ENCODE data around the gene AJAP1.

AJAP1 gene

GRCh38 chr1:4781646-4782045, 127.2 kb downstream of the AJAP1 start:
- no peak overlapping the region for H3K18ac ChIP-seq (ENCODE audit: low read length)
- H4K8ac ChIP-seq (ENCODE audit: low read depth, low read length), result no peak overlapping the region
- H3K4ac ChIP-seq (ENCODE audit: low read depth, low read length), result no peak overlapping the region
- H3K36me3 ChIP-seq (ENCODE audit: control insufficient read depth, insufficient read depth, low read length), result no peaks in the 10 kb centered on the region
- no peak overlapping the region for H2BK5ac ChIP-seq (ENCODE audit: low read length)
- no peaks in the 10 kb centered on the region for H3K79me2 ChIP-seq (ENCODE audit: control insufficient read depth, insufficient read depth, low read length)
- H3K4me3 ChIP-seq (ENCODE audit: low read length), result no peak overlapping the region
- H2AK5ac ChIP-seq (ENCODE audit: low read length), result no peak overlapping the region
- no peak overlapping the region for H3K27ac ChIP-seq (ENCODE audit: low read depth, low read length)
- no peak for DNase-seq
- H3K23ac ChIP-seq (ENCODE audit: low read length), result no peak overlapping the region
- no peak overlapping the region for H2BK120ac ChIP-seq (ENCODE audit: low read depth, low read length)
- H2BK15ac ChIP-seq (replicated peaks; ENCODE audit: low read depth), result no peak overlapping the region
- H3K27me3 ChIP-seq (ENCODE audit: insufficient read depth, low read length, poor library complexity), result no peaks in the 10 kb centered on the region
- H3K56ac ChIP-seq (ENCODE audit: low read length), result no peak overlapping the region
- no peak overlapping the region for H3K9ac ChIP-seq (ENCODE audit: low read length)
- no peak overlapping the region for H4K5ac ChIP-seq (ENCODE audit: low read length)
- no peak overlapping the region for H3K4me2 ChIP-seq (ENCODE audit: low read length)
- H3K4me1 ChIP-seq (ENCODE audit: control insufficient read depth, low read depth, low read length), result no peaks in the 10 kb centered on the region
- no peaks in the 10 kb centered on the region for H3K79me1 ChIP-seq (ENCODE audit: low read length)
- WGBS (ENCODE audit: extremely low coverage, insufficient coverage, low lambda C conversion rate), result no CpG with 5 or more reads among the region's 14 CpGs

GRCh38 chr1:4784761-4785160, 130.4 kb downstream of the AJAP1 start:
- H3K4me3 ChIP-seq (ENCODE audit: low read length), result no peak overlapping the region
- WGBS (ENCODE audit: extremely low coverage, insufficient coverage, low lambda C conversion rate), result no CpG with 5 or more reads among the region's 17 CpGs
- no peak overlapping the region for H3K23ac ChIP-seq (ENCODE audit: low read length)
- no peak overlapping the region for H2BK15ac ChIP-seq (replicated peaks; ENCODE audit: low read depth)
- H4K5ac ChIP-seq (ENCODE audit: low read length), result no peak overlapping the region
- H3K56ac ChIP-seq (ENCODE audit: low read length), result no peak overlapping the region
- H2BK120ac ChIP-seq (ENCODE audit: low read depth, low read length), result no peak overlapping the region
- H3K79me1 ChIP-seq (ENCODE audit: low read length), result no peaks in the 10 kb centered on the region
- no peak overlapping the region for H2AK5ac ChIP-seq (ENCODE audit: low read length)
- no peak for DNase-seq
- no peaks in the 10 kb centered on the region for H3K79me2 ChIP-seq (ENCODE audit: control insufficient read depth, insufficient read depth, low read length)
- no peak overlapping the region for H3K4ac ChIP-seq (ENCODE audit: low read depth, low read length)
- H2BK5ac ChIP-seq (ENCODE audit: low read length), result no peak overlapping the region
- H3K9ac ChIP-seq (ENCODE audit: low read length), result no peak overlapping the region
- no peak overlapping the region for H3K18ac ChIP-seq (ENCODE audit: low read length)
- H3K27ac ChIP-seq (ENCODE audit: low read depth, low read length), result no peak overlapping the region
- no peaks in the 10 kb centered on the region for H3K4me1 ChIP-seq (ENCODE audit: control insufficient read depth, low read depth, low read length)
- H3K4me2 ChIP-seq (ENCODE audit: low read length), result no peak overlapping the region
- no peaks in the 10 kb centered on the region for H3K27me3 ChIP-seq (ENCODE audit: insufficient read depth, low read length, poor library complexity)
- H3K36me3 ChIP-seq (ENCODE audit: control insufficient read depth, insufficient read depth, low read length), result no peaks in the 10 kb centered on the region
- H4K8ac ChIP-seq (ENCODE audit: low read depth, low read length), result no peak overlapping the region

- Histone ChIP-seq H3K79me2 (ENCODE audit: control insufficient read depth, insufficient read depth, low read length) (no peaks in the 10 kb centered on the region), H3K27ac (ENCODE audit: low read depth, low read length) (no peak overlapping the region), H3K36me3 (ENCODE audit: control insufficient read depth, insufficient read depth, low read length) (no peaks in the 10 kb centered on the region), H3K4me3 (ENCODE audit: low read length) (no peak overlapping the region), H3K9ac (ENCODE audit: low read length) (no peak overlapping the region), H3K79me1 (ENCODE audit: low read length) (no peaks in the 10 kb centered on the region), H3K4me2 (ENCODE audit: low read length) (no peak overlapping the region), H3K4me1 (ENCODE audit: control insufficient read depth, low read depth, low read length) (no peaks in the 10 kb centered on the region), H4K8ac (ENCODE audit: low read depth, low read length) (no peak overlapping the region), H2AK5ac (ENCODE audit: low read length) (no peak overlapping the region), H3K23ac (ENCODE audit: low read length) (no peak overlapping the region), H3K18ac (ENCODE audit: low read length) (no peak overlapping the region), H3K27me3 (ENCODE audit: insufficient read depth, low read length, poor library complexity) (no peaks in the 10 kb centered on the region), H2BK5ac (ENCODE audit: low read length) (no peak overlapping the region), H2BK15ac (replicated peaks; ENCODE audit: low read depth) (no peak overlapping the region), H4K5ac (ENCODE audit: low read length) (no peak overlapping the region), H3K56ac (ENCODE audit: low read length) (no peak overlapping the region), H2BK120ac (ENCODE audit: low read depth, low read length) (no peak overlapping the region), H3K4ac (ENCODE audit: low read depth, low read length) (no peak overlapping the region)
- no CpG with 5 or more reads among the region's 8 CpGs for WGBS (ENCODE audit: extremely low coverage, insufficient coverage, low lambda C conversion rate)
- no peak for DNase-seq
Measured at GRCh38 chr1:4786055-4786454, 131.6 kb downstream of the AJAP1 start.

GRCh38 chr1:4787551-4787950, 133.1 kb downstream of the AJAP1 start:
- Histone ChIP-seq H3K23ac (ENCODE audit: low read length) (no peak overlapping the region), H2AK5ac (ENCODE audit: low read length) (no peak overlapping the region), H3K27me3 (ENCODE audit: insufficient read depth, low read length, poor library complexity) (no peaks in the 10 kb centered on the region), H3K4me1 (ENCODE audit: control insufficient read depth, low read depth, low read length) (no peaks in the 10 kb centered on the region), H2BK120ac (ENCODE audit: low read depth, low read length) (no peak overlapping the region), H3K18ac (ENCODE audit: low read length) (no peak overlapping the region), H4K5ac (ENCODE audit: low read length) (no peak overlapping the region), H3K79me1 (ENCODE audit: low read length) (no peaks in the 10 kb centered on the region), H3K56ac (ENCODE audit: low read length) (no peak overlapping the region), H3K79me2 (ENCODE audit: control insufficient read depth, insufficient read depth, low read length) (no peaks in the 10 kb centered on the region), H2BK5ac (ENCODE audit: low read length) (no peak overlapping the region), H3K4me2 (ENCODE audit: low read length) (no peak overlapping the region), H3K4me3 (ENCODE audit: low read length) (no peak overlapping the region), H2BK15ac (replicated peaks; ENCODE audit: low read depth) (no peak overlapping the region), H3K36me3 (ENCODE audit: control insufficient read depth, insufficient read depth, low read length) (no peaks in the 10 kb centered on the region), H4K8ac (ENCODE audit: low read depth, low read length) (no peak overlapping the region), H3K4ac (ENCODE audit: low read depth, low read length) (no peak overlapping the region), H3K9ac (ENCODE audit: low read length) (no peak overlapping the region), H3K27ac (ENCODE audit: low read depth, low read length) (no peak overlapping the region)
- no CpG with 5 or more reads among the region's 5 CpGs for WGBS (ENCODE audit: extremely low coverage, insufficient coverage, low lambda C conversion rate)
- no peak for DNase-seq

GRCh38 chr1:4792565-4792964, 138.2 kb downstream of the AJAP1 start:
- no peak overlapping the region for H3K4me2 ChIP-seq (ENCODE audit: low read length)
- H3K36me3 ChIP-seq (ENCODE audit: control insufficient read depth, insufficient read depth, low read length), result no peaks in the 10 kb centered on the region
- no peak overlapping the region for H3K18ac ChIP-seq (ENCODE audit: low read length)
- H2BK5ac ChIP-seq (ENCODE audit: low read length), result no peak overlapping the region
- H3K79me1 ChIP-seq (ENCODE audit: low read length), result no peaks in the 10 kb centered on the region
- H3K27me3 ChIP-seq (ENCODE audit: insufficient read depth, low read length, poor library complexity), result no peaks in the 10 kb centered on the region
- H2BK15ac ChIP-seq (replicated peaks; ENCODE audit: low read depth), result no peak overlapping the region
- no peak overlapping the region for H3K23ac ChIP-seq (ENCODE audit: low read length)
- H3K79me2 ChIP-seq (ENCODE audit: control insufficient read depth, insufficient read depth, low read length), result no peaks in the 10 kb centered on the region
- DNase-seq, result no peak
- no peaks in the 10 kb centered on the region for H3K4me1 ChIP-seq (ENCODE audit: control insufficient read depth, low read depth, low read length)
- H3K56ac ChIP-seq (ENCODE audit: low read length), result no peak overlapping the region
- H4K5ac ChIP-seq (ENCODE audit: low read length), result no peak overlapping the region
- no peak overlapping the region for H3K4ac ChIP-seq (ENCODE audit: low read depth, low read length)
- no peak overlapping the region for H3K4me3 ChIP-seq (ENCODE audit: low read length)
- H2BK120ac ChIP-seq (ENCODE audit: low read depth, low read length), result no peak overlapping the region
- no peak overlapping the region for H3K27ac ChIP-seq (ENCODE audit: low read depth, low read length)
- H2AK5ac ChIP-seq (ENCODE audit: low read length), result no peak overlapping the region
- no peak overlapping the region for H4K8ac ChIP-seq (ENCODE audit: low read depth, low read length)
- H3K9ac ChIP-seq (ENCODE audit: low read length), result no peak overlapping the region
- no CpG with 5 or more reads among the region's 4 CpGs for WGBS (ENCODE audit: extremely low coverage, insufficient coverage, low lambda C conversion rate)

GRCh38 chr1:4794020-4794780, 139.8 kb downstream of the AJAP1 start:
- Histone ChIP-seq H2BK5ac (ENCODE audit: low read length) (no peak overlapping the region), H3K27me3 (ENCODE audit: insufficient read depth, low read length, poor library complexity) (no peaks in the 10 kb centered on the region), H4K5ac (ENCODE audit: low read length) (no peak overlapping the region), H3K4me1 (ENCODE audit: control insufficient read depth, low read depth, low read length) (no peaks in the 10 kb centered on the region), H3K4me3 (ENCODE audit: low read length) (no peak overlapping the region), H3K4ac (ENCODE audit: low read depth, low read length) (no peak overlapping the region), H2BK120ac (ENCODE audit: low read depth, low read length) (no peak overlapping the region), H3K4me2 (ENCODE audit: low read length) (no peak overlapping the region), H3K79me2 (ENCODE audit: control insufficient read depth, insufficient read depth, low read length) (no peaks in the 10 kb centered on the region), H2BK15ac (replicated peaks; ENCODE audit: low read depth) (no peak overlapping the region), H2AK5ac (ENCODE audit: low read length) (no peak overlapping the region), H3K36me3 (ENCODE audit: control insufficient read depth, insufficient read depth, low read length) (no peaks in the 10 kb centered on the region), H3K9ac (ENCODE audit: low read length) (no peak overlapping the region), H3K56ac (ENCODE audit: low read length) (no peak overlapping the region), H3K79me1 (ENCODE audit: low read length) (no peaks in the 10 kb centered on the region), H3K18ac (ENCODE audit: low read length) (no peak overlapping the region), H3K27ac (ENCODE audit: low read depth, low read length) (no peak overlapping the region), H3K23ac (ENCODE audit: low read length) (no peak overlapping the region), H4K8ac (ENCODE audit: low read depth, low read length) (no peak overlapping the region)
- DNase-seq, result no peak
- no CpG with 5 or more reads among the region's 6 CpGs for WGBS (ENCODE audit: extremely low coverage, insufficient coverage, low lambda C conversion rate)
